B cell (primary cell): ENCODE results near the gene MIDN.

ENCODE experiments used
- EZH2 ChIP-seq: IDR thresholded peaks from 2 replicates; pipeline ENCODE4 v1.6.1; 2012; ENCODE audit warnings: borderline replicate concordance, low read depth, mild to moderate bottlenecking, moderate library complexity, low read length; ENCODE audit not compliant: insufficient read depth, poor library complexity, severe bottlenecking
- TF ChIP-seq, protein P1 (sequence below): fragments of 200-600 bp; IDR thresholded peaks from one replicate; pipeline ENCODE4 v1.8.0; 2022; ENCODE audit warnings: antibody characterized with exemption, mild to moderate bottlenecking

DNA sequence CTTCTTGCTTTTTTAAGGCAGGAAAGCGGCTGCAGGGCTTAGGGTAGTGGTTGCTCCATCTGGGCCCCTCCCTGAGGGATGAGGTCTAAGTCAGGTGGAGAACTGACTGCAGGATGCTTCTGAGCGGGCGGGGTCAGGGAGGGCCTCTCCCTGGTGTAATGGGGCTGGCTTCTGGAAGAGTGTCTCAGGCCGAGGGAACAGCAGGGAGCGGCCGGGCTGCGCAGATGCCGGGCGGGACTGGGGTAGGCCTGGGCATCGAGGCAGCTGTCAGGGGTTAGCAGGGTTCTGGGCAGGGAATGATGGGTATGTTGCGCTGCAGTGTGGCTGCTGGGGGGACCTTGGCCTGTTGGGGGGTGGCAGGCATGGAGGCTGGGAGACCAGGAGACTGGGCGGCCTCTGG, 29.7 kb downstream of the MIDN start:
- TF ChIP-seq, protein P1, sequence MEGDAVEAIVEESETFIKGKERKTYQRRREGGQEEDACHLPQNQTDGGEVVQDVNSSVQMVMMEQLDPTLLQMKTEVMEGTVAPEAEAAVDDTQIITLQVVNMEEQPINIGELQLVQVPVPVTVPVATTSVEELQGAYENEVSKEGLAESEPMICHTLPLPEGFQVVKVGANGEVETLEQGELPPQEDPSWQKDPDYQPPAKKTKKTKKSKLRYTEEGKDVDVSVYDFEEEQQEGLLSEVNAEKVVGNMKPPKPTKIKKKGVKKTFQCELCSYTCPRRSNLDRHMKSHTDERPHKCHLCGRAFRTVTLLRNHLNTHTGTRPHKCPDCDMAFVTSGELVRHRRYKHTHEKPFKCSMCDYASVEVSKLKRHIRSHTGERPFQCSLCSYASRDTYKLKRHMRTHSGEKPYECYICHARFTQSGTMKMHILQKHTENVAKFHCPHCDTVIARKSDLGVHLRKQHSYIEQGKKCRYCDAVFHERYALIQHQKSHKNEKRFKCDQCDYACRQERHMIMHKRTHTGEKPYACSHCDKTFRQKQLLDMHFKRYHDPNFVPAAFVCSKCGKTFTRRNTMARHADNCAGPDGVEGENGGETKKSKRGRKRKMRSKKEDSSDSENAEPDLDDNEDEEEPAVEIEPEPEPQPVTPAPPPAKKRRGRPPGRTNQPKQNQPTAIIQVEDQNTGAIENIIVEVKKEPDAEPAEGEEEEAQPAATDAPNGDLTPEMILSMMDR: no peak
- no peak for TF ChIP-seq EZH2
